ENCODE measurements around the gene CRTAC1.

DNA sequence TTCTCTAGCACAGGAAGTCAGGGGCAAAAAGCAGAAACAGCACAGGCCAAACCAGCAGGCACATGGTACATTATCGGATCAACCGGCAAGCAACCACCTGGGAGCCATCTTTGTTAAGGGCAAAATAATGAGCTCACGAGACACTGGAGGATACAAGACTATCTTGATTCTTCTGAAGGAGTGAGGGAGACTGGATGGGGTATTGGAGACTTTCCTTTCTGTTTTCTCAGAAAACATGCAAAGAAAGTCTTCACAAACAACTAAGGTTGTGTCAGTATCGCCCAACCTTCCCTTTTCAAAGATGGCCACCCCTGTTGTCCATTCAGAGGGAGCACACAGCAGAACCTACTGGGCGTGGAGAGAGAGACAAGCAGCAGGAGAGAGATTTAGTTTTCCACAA lies 151.2 kb downstream of the CRTAC1 start:
- TF ChIP-seq, protein P1, sequence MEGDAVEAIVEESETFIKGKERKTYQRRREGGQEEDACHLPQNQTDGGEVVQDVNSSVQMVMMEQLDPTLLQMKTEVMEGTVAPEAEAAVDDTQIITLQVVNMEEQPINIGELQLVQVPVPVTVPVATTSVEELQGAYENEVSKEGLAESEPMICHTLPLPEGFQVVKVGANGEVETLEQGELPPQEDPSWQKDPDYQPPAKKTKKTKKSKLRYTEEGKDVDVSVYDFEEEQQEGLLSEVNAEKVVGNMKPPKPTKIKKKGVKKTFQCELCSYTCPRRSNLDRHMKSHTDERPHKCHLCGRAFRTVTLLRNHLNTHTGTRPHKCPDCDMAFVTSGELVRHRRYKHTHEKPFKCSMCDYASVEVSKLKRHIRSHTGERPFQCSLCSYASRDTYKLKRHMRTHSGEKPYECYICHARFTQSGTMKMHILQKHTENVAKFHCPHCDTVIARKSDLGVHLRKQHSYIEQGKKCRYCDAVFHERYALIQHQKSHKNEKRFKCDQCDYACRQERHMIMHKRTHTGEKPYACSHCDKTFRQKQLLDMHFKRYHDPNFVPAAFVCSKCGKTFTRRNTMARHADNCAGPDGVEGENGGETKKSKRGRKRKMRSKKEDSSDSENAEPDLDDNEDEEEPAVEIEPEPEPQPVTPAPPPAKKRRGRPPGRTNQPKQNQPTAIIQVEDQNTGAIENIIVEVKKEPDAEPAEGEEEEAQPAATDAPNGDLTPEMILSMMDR (conservative IDR thresholded peaks at IDR 0.05), result no peak
- TF ChIP-seq ZFX (IDR thresholded peaks at IDR 0.05), result no peak
